HepG2 (cell line): Measurements from ENCODE around the gene RPS6KB2. TPM values are rescaled to one million over a fixed set of nuclear protein-coding genes. Genes with fewer than 3 reads are reported as not detected.

ENCODE experiments used
- ATAC-seq: fragments of 200-7000 bp; cut with Tn5 transposase; 3 replicates; pipeline ENCODE4 v1.9.1; 2020; ENCODE audit warnings: mild to moderate bottlenecking, moderate library complexity
- BruUV-seq: library from RNA; stranded (reverse); fragments of 400-500 nt; replicated peaks from 2 replicates; lab custom pipeline; 2021; lab: Mats Ljungman, UMichigan
- CTCF ChIA-PET: fragments of 300-600 bp; formaldehyde crosslinking; extraction: SDS; loops from one replicate; lab custom pipeline; 2021; ENCODE audit warnings: low total read pairs, inconsistent platforms, low intra/inter-chr PET ratio; lab: Yijun Ruan, JAX
- POLR2A ChIA-PET: fragments of 350-600 bp; sonication (Branson Sonifier 250); formaldehyde crosslinking; loops from one replicate; lab custom pipeline; 2020; ENCODE audit warnings: antibody characterized with exemption, inconsistent platforms; lab: Yijun Ruan, JAX
- DNase-seq: peaks from one replicate; pipeline ENCODE4 v3.0.0-alpha.2; 2015; ENCODE audit warnings: low spot score
- FAIRE-seq: peaks from 3 replicates; lab custom pipeline; 2011; peaks lifted over from hg19 to GRCh38; lab: Jason Lieb, UNC
- H2AFZ ChIP-seq: one replicate; pipeline ENCODE4 v1.6.1; 2011; ENCODE audit warnings: low read length, inconsistent platforms
- H3K27ac ChIP-seq: fragments of 300-600 bp; 3 replicates; pipeline ENCODE4 v1.8.0; 2011; ENCODE audit warnings: mixed run types, mild to moderate bottlenecking, mixed read lengths, low read length, inconsistent platforms; ENCODE audit not compliant: insufficient read depth; ENCODE audit errors: extremely low read length
- H3K27me3 ChIP-seq, 2 experiments: fragments of 200-600 bp in 1 of 2; 2 replicates in 1 of 2; 3 replicates in 1 of 2; pipeline versions ENCODE4 v1.6.0 to v1.8.0; 2011; ENCODE audit warnings: low read length in 2 of 2, mild to moderate bottlenecking in 2 of 2, moderate library complexity in 2 of 2, inconsistent platforms in 1 of 2; ENCODE audit not compliant: insufficient read depth in 2 of 2, control insufficient read depth in 1 of 2
- H3K36me3 ChIP-seq, 2 experiments: fragments of 200-600 bp in 1 of 2; replicated peaks in 1 of 2; 2 replicates in 1 of 2; 3 replicates in 1 of 2; pipeline versions ENCODE4 v1.5.1 to v1.8.0; 2011; ENCODE audit warnings: low read length in 2 of 2, inconsistent platforms in 1 of 2; ENCODE audit not compliant: insufficient read depth in 2 of 2, control insufficient read depth in 1 of 2
- H3K4me1 ChIP-seq: 2 replicates; pipeline ENCODE4 v1.5.1; 2012; ENCODE audit warnings: low read length, inconsistent platforms; ENCODE audit not compliant: insufficient read depth
- H3K4me2 ChIP-seq: 2 replicates; pipeline ENCODE4 v1.6.0; 2011; ENCODE audit warnings: low read depth, low read length, inconsistent platforms
- H3K4me3 ChIP-seq, 3 experiments: fragments of 200-600 bp in 1 of 3; sonication (generic), shearing (Covaris generic) in 1 of 3; replicated peaks in 1 of 3; 2 replicates each; pipeline ENCODE4 v1.5.1; 2011 to 2016; ENCODE audit warnings: low read length in 3 of 3, inconsistent platforms in 2 of 3, low read depth in 2 of 3, mild to moderate bottlenecking in 2 of 3, control low read depth in 1 of 3, mixed read lengths in 1 of 3; ENCODE audit not compliant: insufficient read depth in 1 of 3
- H3K79me2 ChIP-seq: one replicate; pipeline ENCODE4 v1.6.1; 2011; ENCODE audit warnings: low read length, inconsistent platforms; ENCODE audit not compliant: insufficient read depth
- H3K9ac ChIP-seq: 2 replicates; pipeline ENCODE4 v1.6.0; 2011; ENCODE audit warnings: mild to moderate bottlenecking, low read depth, low read length, inconsistent platforms; ENCODE audit not compliant: insufficient read depth
- H3K9me3 ChIP-seq: 2 replicates; pipeline ENCODE4 v1.5.1; 2012; ENCODE audit warnings: mild to moderate bottlenecking, low read length
- H4K20me1 ChIP-seq: 2 replicates; pipeline ENCODE4 v1.6.0; 2011; ENCODE audit warnings: inconsistent platforms, mild to moderate bottlenecking, low read length, moderate library complexity; ENCODE audit not compliant: insufficient read depth
- BCL6 ChIP-seq: IDR thresholded peaks from 2 replicates; pipeline ENCODE4 v1.6.1; 2016; ENCODE audit warnings: missing genetic modification reagents, missing compliant biosample characterization
- EP300 ChIP-seq, 3 experiments: sonication (generic) in 1 of 3; formaldehyde crosslinking in 1 of 3; IDR thresholded peaks; 2 replicates each; pipeline versions ENCODE4 v1.5.1 to v1.6.1; 2011 to 2020; ENCODE audit warnings: low read depth in 2 of 3, low read length in 2 of 3, borderline replicate concordance in 1 of 3, improper control_type of control experiment in 1 of 3, mild to moderate bottlenecking in 1 of 3, missing genetic modification reagents in 1 of 3, moderate library complexity in 1 of 3
- MIER2 ChIP-seq: IDR thresholded peaks from 2 replicates; pipeline ENCODE4 v1.6.1; 2016; ENCODE audit warnings: missing biosample characterization, missing genetic modification reagents
- NR2F2 ChIP-seq: IDR thresholded peaks from 2 replicates; pipeline ENCODE4 v1.6.1; 2012; ENCODE audit warnings: low read depth, inconsistent platforms, borderline replicate concordance
- RBFOX2 ChIP-seq: fragments of 200-400 bp; formaldehyde crosslinking; IDR thresholded peaks from 2 replicates; pipeline ENCODE4 v1.6.1; 2017; ENCODE audit warnings: low read depth, mild to moderate bottlenecking, low read length
- SMAD1 ChIP-seq: sonication (generic); formaldehyde crosslinking; IDR thresholded peaks from 2 replicates; pipeline ENCODE4 v1.4.0; 2020; ENCODE audit warnings: missing genetic modification reagents, low read depth, mild to moderate bottlenecking, borderline replicate concordance
- ZNF18 ChIP-seq: sonication (generic); formaldehyde crosslinking; IDR thresholded peaks from 2 replicates; pipeline ENCODE4 v1.8.0; 2022; ENCODE audit warnings: mild to moderate bottlenecking, missing genetic modification reagents; ENCODE audit not compliant: insufficient replicate concordance
- ZNF354B ChIP-seq: sonication (generic); formaldehyde crosslinking; IDR thresholded peaks from 2 replicates; pipeline ENCODE4 v1.8.0; 2022; ENCODE audit warnings: mild to moderate bottlenecking, missing genetic modification reagents
- ZNF850 ChIP-seq: sonication (generic); formaldehyde crosslinking; conservative IDR thresholded peaks from 2 replicates; pipeline ENCODE4 v1.9.0; 2021; ENCODE audit warnings: mild to moderate bottlenecking, missing genetic modification reagents
- WGBS: methylation state at CpG from one replicate; pipeline ENCODE4 v1.1.6; 2017; ENCODE audit warnings: low lambda C conversion rate; 5-methylcytosine and 5-hydroxymethylcytosine counted together
- in situ Hi-C: cut with HindIII; loops from 2 replicates; pipeline ENCODE4 v1.10.0; 2017; ENCODE audit warnings: low pct_unique_long_range_greater_than_20kb; ENCODE audit not compliant: extremely low pct_ligation_motif_present
- intact Hi-C: fragments of 100-400 bp; cut with micrococcal nuclease; formaldehyde crosslinking; loops from one replicate; pipeline ENCODE4 v1.10.0; 2022; ENCODE audit not compliant: unreplicated experiment
- polyA plus RNA-seq, 8 experiments: library from polyadenylated mRNA; depleted of rRNA in 3 of 8; stranded (reverse) in 7 of 8; unstranded in 1 of 8; fragments of >200 nt; fragmentation: Illumina TruSeq in 4 of 8; extraction: Trizol in 4 of 8; gene quantifications; 2 replicates each; pipeline versions ENCODE4 v1.2.1 to v1.2.3, GENCODE V29; 2011 to 2016; ENCODE audit warnings: low read depth in 4 of 8, missing spikeins in 1 of 8, mixed read lengths in 1 of 8; ENCODE audit not compliant: insufficient read depth in 1 of 8
- total RNA-seq, 5 experiments: library from RNA; depleted of rRNA; stranded (reverse); fragments of >200 nt; fragmentation: Illumina TruSeq; extraction: Trizol; gene quantifications; 2 replicates each; pipeline ENCODE4 v1.2.3, GENCODE V29; 2016; ENCODE audit warnings: low read depth in 1 of 5

RPS6KB2 gene
- total and polyA plus RNA-seq, 2 of the 13 experiments (the other 11 are each of a cell fraction or from before 2014, with no cell fraction given), result 52.9 to 54.8 TPM

DNA sequence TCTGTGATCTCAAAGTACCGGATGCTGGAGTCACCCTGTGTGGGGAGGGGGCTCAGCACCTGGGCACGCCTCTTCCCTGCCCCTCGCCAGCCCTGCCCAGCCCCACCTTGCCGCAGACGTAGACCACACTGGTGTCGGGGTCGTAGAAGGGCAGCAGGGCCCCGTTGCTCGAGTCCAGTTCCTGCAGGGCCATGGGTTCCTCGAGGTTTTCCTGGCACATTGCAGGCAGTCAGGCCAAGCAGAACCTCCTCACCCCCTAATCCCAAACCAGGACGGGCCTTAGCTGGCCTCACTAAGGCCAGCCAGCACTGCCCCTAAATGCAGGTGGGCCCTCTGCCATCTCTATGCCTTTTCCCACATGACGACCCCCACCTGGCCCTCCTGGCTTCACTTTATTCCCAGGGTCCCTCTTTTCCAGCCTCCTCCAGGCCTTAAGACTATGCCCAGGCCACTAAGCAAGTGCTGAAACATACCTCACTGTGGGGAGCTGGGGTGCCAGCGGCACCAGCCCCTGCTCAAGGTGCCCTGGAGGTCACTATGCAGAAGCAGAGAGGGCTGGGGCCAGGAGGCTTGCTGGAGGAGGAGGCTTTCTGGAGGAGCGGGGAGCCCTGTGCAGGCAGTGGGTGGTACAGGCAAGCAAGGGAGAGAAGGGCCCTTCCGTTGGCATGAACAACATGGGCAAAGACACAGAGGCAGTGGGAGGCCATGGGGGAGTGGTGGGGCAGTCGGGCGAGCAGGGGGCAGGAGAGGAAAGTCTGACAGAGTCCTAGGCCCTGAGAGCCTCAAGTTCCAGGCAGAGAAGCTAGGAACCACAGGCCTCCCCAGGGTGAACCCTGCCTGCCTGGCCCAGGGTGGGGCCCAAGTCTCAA lies 12.2 kb downstream of the RPS6KB2 start:
- TF ChIP-seq BCL6 (CRISPR knock-in tag), result no peak
- TF ChIP-seq EP300 (IDR thresholded peaks at IDR 0.05; ENCODE audit: low read depth in 2 of 2, low read length in 2 of 2), result no peak
- TF ChIP-seq EP300 (CRISPR knock-in tag; IDR thresholded peaks at IDR 0.05; ENCODE audit: borderline replicate concordance), result no peak
- no peak for TF ChIP-seq NR2F2
- no peak for TF ChIP-seq ZNF354B (CRISPR knock-in tag)
- TF ChIP-seq ZNF18 (CRISPR knock-in tag), result no peak
- no peak for TF ChIP-seq SMAD1 (CRISPR knock-in tag)
- TF ChIP-seq RBFOX2, result no peak
- TF ChIP-seq MIER2 (CRISPR knock-in tag), result no peak
- no peak for TF ChIP-seq ZNF850 (CRISPR knock-in tag)
- no peak overlapping the region for H3K9ac ChIP-seq
- intact Hi-C loops, result no loop called here
- no TSS peak for BruUV-seq
- H3K4me3 ChIP-seq, result no peak overlapping the region
- ATAC-seq, result no peak
- no peak for DNase-seq
- ChIA-PET CTCF (no interaction called here), POLR2A (no interaction called here)
- 91% methylated on average over 8 of the region's 17 CpGs for WGBS
- no peak overlapping the region for H2AFZ ChIP-seq
- FAIRE-seq, result no peak
- H3K27ac ChIP-seq, result no peak overlapping the region
- in situ Hi-C loops, result no loop called here
- no peaks in the 10 kb centered on the region for H3K9me3 ChIP-seq
- H3K79me2 ChIP-seq, result peaks cover 3% of the 10 kb centered on the region
- no peaks in the 10 kb centered on the region for H4K20me1 ChIP-seq
- peaks cover 0 to 4% of the 10 kb centered on the region in 2 experiments; a peak in 2 of 5 replicates for H3K36me3 ChIP-seq
- no peak overlapping the region for H3K4me2 ChIP-seq
- H3K27me3 ChIP-seq, result no peaks in the 10 kb centered on the region
- peaks cover 21% of the 10 kb centered on the region for H3K4me1 ChIP-seq
